GM12872 (cell line): ENCODE measurements around the gene MCCD1.

Source experiments
- CTCF ChIP-seq: IDR thresholded peaks from 3 replicates; pipeline ENCODE4 v1.5.1; 2011; ENCODE audit warnings: low read depth, mild to moderate bottlenecking, low read length, moderate library complexity; ENCODE audit not compliant: insufficient read depth

The MCCD1 gene

GRCh38 chr6:31490115-31490873, 38.5 kb upstream of the MCCD1 start:
- TF ChIP-seq CTCF = no peak

GRCh38 chr6:31493875-31494694, 34.7 kb upstream of the MCCD1 start:
- peak; percentile 89 for TF ChIP-seq CTCF

- TF ChIP-seq CTCF = no peak
These were observed 33.2 kb upstream of the MCCD1 start for GRCh38 chr6:31495580-31495979.

- TF ChIP-seq CTCF = no peak
These were observed 31.0 kb upstream of the MCCD1 start, which contains the start of gene MICB for GRCh38 chr6:31497531-31498476. TSS of gene MICB (plus strand) at chr6:31498145. CDS start at chr6:31498194, 49 bp downstream.

GRCh38 chr6:31498748-31499147, 30.0 kb upstream of the MCCD1 start:
- no peak for TF ChIP-seq CTCF

- no peak for TF ChIP-seq CTCF
These were observed 26.2 kb upstream of the MCCD1 start for GRCh38 chr6:31502586-31502985.
